OCI-LY3 (cell line): ENCODE measurements around the gene ZNF33A.
"Not testable (repeated sequence)": the region's sequence is repeated elsewhere in the genome, so short reads cannot be mapped to it uniquely, and the experiment has no call there.

Experiments used
- H2AFZ ChIP-seq: fragments of 200-600, 300-600 bp; shearing (Covaris generic); 2 replicates; pipeline ENCODE4 v1.6.0; 2014; ENCODE audit warnings: antibody characterized with exemption, low read depth, low read length
- H3K27ac ChIP-seq: fragments of 200-600, 300-600 bp; sonication (generic); 2 replicates; pipeline ENCODE4 v1.5.1; 2014; ENCODE audit warnings: mild to moderate bottlenecking, low read length, moderate library complexity, mixed read lengths
- H3K27me3 ChIP-seq: fragments of 200-600, 300-600 bp; sonication (generic); 2 replicates; pipeline ENCODE4 v1.6.1; 2014; ENCODE audit warnings: low read depth, low read length, mixed read lengths
- H3K36me3 ChIP-seq: fragments of 200-600, 300-600 bp; sonication (generic); replicated peaks from 2 replicates; pipeline ENCODE3; 2014; ENCODE audit warnings: low read depth, low read length, mixed read lengths
- H3K4me1 ChIP-seq: fragments of 300-600, 200-600 bp; sonication (generic); 2 replicates; pipeline ENCODE4 v1.6.1; 2014; ENCODE audit warnings: low read length, mixed read lengths
- H3K4me2 ChIP-seq: fragments of 200-600, 300-600 bp; sonication (generic); 2 replicates; pipeline ENCODE4 v1.6.1; 2014; ENCODE audit warnings: low read length, mixed read lengths
- H3K4me3 ChIP-seq: fragments of 300-600, 200-600 bp; sonication (generic); 2 replicates; pipeline ENCODE4 v1.5.1; 2014; ENCODE audit warnings: antibody characterized with exemption, mild to moderate bottlenecking, low read length, moderate library complexity
- H3K79me2 ChIP-seq: fragments of 300-600, 200-600 bp; shearing (Covaris generic); 2 replicates; pipeline ENCODE4 v1.6.1; 2014; ENCODE audit warnings: mild to moderate bottlenecking, low read length, mixed read lengths
- H3K9ac ChIP-seq: fragments of 300-600, 200-600 bp; shearing (Covaris generic); 2 replicates; pipeline ENCODE4 v1.6.0; 2014; ENCODE audit warnings: mild to moderate bottlenecking, low read length, moderate library complexity
- H3K9me3 ChIP-seq: fragments of 200-600, 300-600 bp; shearing (Covaris generic); 2 replicates; pipeline ENCODE4 v1.6.1; 2014; ENCODE audit warnings: low read length, mixed read lengths; ENCODE audit not compliant: insufficient read depth
- H4K20me1 ChIP-seq: fragments of 200-600, 300-600 bp; sonication (generic); 2 replicates; pipeline ENCODE4 v1.6.1; 2016; ENCODE audit warnings: low read length, mixed read lengths; ENCODE audit not compliant: insufficient read depth
- EZH2phosphoT487 ChIP-seq: fragments of 200-600 bp; shearing (Covaris generic); IDR thresholded peaks from 2 replicates; pipeline ENCODE4 v1.6.1; 2018; ENCODE audit warnings: antibody characterized with exemption, mixed run types, low read depth
- TF ChIP-seq, protein P1 (sequence below): fragments of 200-600, 300-600 bp; sonication (generic); IDR thresholded peaks from 2 replicates; pipeline ENCODE4 v1.5.1; 2014; ENCODE audit warnings: antibody characterized with exemption, low read length, low read depth

The ZNF33A gene

DNA sequence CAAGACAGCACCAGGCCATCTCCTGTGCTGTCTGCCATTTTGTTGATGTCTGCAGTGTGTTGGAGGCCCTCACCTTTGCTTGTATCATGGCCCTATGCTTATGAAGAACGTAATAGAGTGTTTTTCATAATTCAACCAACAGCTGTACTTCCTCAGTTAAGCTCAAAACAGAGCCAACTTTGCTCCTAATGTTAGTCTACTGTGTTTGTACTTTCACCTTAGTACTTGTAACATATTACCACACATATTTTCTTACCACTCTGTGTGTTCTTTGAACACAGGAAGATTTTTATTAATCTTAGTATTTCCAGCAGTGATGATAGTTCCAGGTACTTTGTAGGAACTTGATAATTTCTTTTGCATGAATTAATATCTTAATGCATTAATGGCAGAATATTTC lies 5.9 kb downstream of the ZNF33A start:
- Histone ChIP-seq H3K4me2 (no peak overlapping the region), H3K9me3 (no peaks in the 10 kb centered on the region), H3K4me3 (no peak overlapping the region), H3K27me3 (no peaks in the 10 kb centered on the region), H3K27ac (no peak overlapping the region), H3K4me1 (peaks cover 6% of the 10 kb centered on the region), H4K20me1 (no peaks in the 10 kb centered on the region), H3K9ac (no peak overlapping the region), H2AFZ (no peak overlapping the region), H3K79me2 (peaks cover 23% of the 10 kb centered on the region), H3K36me3 (peaks cover 25% of the 10 kb centered on the region)
- TF ChIP-seq, protein P1, sequence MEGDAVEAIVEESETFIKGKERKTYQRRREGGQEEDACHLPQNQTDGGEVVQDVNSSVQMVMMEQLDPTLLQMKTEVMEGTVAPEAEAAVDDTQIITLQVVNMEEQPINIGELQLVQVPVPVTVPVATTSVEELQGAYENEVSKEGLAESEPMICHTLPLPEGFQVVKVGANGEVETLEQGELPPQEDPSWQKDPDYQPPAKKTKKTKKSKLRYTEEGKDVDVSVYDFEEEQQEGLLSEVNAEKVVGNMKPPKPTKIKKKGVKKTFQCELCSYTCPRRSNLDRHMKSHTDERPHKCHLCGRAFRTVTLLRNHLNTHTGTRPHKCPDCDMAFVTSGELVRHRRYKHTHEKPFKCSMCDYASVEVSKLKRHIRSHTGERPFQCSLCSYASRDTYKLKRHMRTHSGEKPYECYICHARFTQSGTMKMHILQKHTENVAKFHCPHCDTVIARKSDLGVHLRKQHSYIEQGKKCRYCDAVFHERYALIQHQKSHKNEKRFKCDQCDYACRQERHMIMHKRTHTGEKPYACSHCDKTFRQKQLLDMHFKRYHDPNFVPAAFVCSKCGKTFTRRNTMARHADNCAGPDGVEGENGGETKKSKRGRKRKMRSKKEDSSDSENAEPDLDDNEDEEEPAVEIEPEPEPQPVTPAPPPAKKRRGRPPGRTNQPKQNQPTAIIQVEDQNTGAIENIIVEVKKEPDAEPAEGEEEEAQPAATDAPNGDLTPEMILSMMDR, result no peak
- no peak for TF ChIP-seq EZH2phosphoT487

DNA sequence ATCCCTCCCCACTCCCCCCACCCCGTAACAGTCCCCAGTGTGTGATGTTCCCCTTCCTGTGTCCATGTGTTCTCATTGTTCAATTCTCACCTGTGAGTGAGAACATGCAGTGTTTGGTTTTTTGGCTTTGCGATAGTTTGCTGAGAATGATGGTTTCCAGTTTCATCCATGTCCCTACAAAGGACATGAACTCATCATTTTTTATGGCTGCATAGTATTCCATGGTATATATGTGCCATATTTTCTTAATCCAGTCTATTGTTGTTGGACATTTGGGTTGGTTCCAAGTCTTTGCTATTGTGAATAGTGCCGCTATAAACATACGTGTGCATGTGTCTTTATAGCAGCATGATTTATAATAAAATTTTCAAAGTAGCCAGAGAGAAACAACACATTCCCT lies 8.6 kb downstream of the ZNF33A start:
- not testable (repeated sequence) for H2AFZ ChIP-seq, H3K9ac ChIP-seq, H3K4me3 ChIP-seq, H3K4me1 ChIP-seq, H3K27ac ChIP-seq, H3K79me2 ChIP-seq, H3K9me3 ChIP-seq, H3K27me3 ChIP-seq, H4K20me1 ChIP-seq, H3K4me2 ChIP-seq
- peaks cover 25% of the 10 kb centered on the region for H3K36me3 ChIP-seq

DNA sequence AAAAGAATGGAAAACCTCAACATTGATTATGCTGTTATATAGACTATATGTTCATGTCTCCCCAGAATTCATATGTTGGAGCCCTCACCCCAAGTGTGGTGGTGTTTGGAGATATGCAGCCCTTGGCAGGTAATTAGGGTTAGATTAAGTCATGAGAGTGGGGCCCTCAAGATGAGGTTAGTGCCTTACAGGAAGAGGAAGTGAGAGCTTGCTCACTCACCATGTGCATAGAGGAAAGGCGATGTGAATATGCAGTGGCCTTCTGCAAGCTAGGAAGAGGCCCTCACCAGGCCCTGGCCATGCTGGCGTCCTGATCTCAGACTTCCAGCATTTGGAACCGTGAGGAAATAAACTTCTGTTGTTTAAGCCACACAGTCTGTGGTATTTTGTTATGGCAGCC lies 14.8 kb downstream of the ZNF33A start:
- Histone ChIP-seq H3K27ac (peak overlapping the region; percentile 45), H3K27me3 (no peaks in the 10 kb centered on the region), H3K36me3 (peaks cover 28% of the 10 kb centered on the region)

DNA sequence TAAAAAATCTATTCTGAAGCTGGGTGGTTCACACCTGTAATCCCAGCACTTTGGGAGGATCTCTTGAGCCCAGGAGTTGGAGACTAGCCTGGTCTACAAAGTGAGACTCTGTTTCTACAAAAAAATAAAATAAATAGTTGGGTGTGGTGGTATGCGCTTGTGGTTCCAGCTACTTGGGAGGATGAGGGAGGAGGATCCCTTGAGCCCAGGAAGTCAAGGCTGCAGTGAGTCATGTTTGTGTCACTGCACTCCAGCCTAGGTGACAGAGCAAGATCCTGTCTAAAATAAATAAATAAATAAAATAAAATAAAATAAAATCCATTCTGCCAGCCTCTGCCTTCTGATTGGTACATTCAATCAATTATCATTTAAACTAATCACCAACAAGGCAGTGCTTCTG lies 17.5 kb downstream of the ZNF33A start:
- no peaks in the 10 kb centered on the region for H3K27me3 ChIP-seq
- peaks cover 28% of the 10 kb centered on the region for H3K36me3 ChIP-seq
- no peak overlapping the region for H3K4me3 ChIP-seq
- no peaks in the 10 kb centered on the region for H4K20me1 ChIP-seq
- H3K79me2 ChIP-seq, result no peaks in the 10 kb centered on the region
- H3K4me1 ChIP-seq, result peaks cover 26% of the 10 kb centered on the region
- H3K4me2 ChIP-seq, result no peak overlapping the region
- no peak overlapping the region for H3K27ac ChIP-seq
- TF ChIP-seq EZH2phosphoT487, result no peak
- TF ChIP-seq, protein P1, result no peak
- no peaks in the 10 kb centered on the region for H3K9me3 ChIP-seq
- H2AFZ ChIP-seq, result no peak overlapping the region
- H3K9ac ChIP-seq, result no peak overlapping the region

More for the DNA sequence above, 14.8 kb downstream of the ZNF33A start:
- peak overlapping the region; percentile 24; the same call in 1 of the 2 replicates for H3K4me2 ChIP-seq
- TF ChIP-seq, protein P1, result no peak
- no peak for TF ChIP-seq EZH2phosphoT487
- H2AFZ ChIP-seq, result no peak overlapping the region
- H3K4me1 ChIP-seq, result peaks cover 26% of the 10 kb centered on the region
- no peaks in the 10 kb centered on the region for H3K79me2 ChIP-seq
- H3K9ac ChIP-seq, result no peak overlapping the region
- no peaks in the 10 kb centered on the region for H4K20me1 ChIP-seq
- no peaks in the 10 kb centered on the region for H3K9me3 ChIP-seq
- H3K4me3 ChIP-seq, result no peak overlapping the region

DNA sequence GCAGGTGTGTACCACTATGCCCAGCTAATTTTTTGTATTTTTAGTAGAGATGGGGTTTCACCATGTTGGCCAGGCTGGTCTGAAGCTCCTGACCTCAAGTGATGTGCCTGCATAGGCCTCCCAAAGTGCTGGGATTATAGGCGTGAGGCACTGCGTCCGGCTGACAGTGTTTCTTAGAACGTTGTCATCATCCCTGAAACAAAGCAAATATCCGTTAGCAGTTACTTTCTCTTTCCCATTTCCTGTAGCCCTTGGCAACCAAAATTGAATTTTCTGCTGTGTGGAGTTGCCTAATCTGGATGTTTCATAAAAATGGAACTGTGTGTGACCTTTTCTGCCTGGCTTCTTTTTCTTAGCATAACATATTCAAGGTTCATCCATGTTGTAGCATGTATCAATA lies 22.4 kb downstream of the ZNF33A start:
- Histone ChIP-seq H3K27ac (no peak overlapping the region), H3K27me3 (no peaks in the 10 kb centered on the region), H2AFZ (no peak overlapping the region), H3K4me3 (no peak overlapping the region), H3K4me1 (peaks cover 5% of the 10 kb centered on the region), H4K20me1 (no peaks in the 10 kb centered on the region), H3K9me3 (no peaks in the 10 kb centered on the region), H3K4me2 (no peak overlapping the region), H3K9ac (no peak overlapping the region), H3K79me2 (no peaks in the 10 kb centered on the region), H3K36me3 (peaks cover 9% of the 10 kb centered on the region)
- TF ChIP-seq, protein P1, result no peak
- no peak for TF ChIP-seq EZH2phosphoT487
